Suprapubic skin (tissue), 4 donors: Measurements from ENCODE around the gene TMEM135.

Source experiments
- CTCF ChIP-seq, 2 donors: fragments of 200-600 bp in 1 of 2; fragments of 450-650 bp in 1 of 2; sonication (generic) in 1 of 2; IDR thresholded peaks; one replicate each; pipeline ENCODE4 v1.5.1; 2016 to 2019; ENCODE audit warnings: antibody characterized with exemption in 2 of 2, mild to moderate bottlenecking in 1 of 2, moderate library complexity in 1 of 2
- EP300 ChIP-seq: sonication (generic); formaldehyde crosslinking; IDR thresholded peaks from one replicate; pipeline ENCODE4 v1.6.1; 2017; ENCODE audit warnings: antibody characterized with exemption
- POLR2A ChIP-seq, 2 donors: fragments of 450-650 bp; IDR thresholded peaks; one replicate each; pipeline ENCODE4 v1.6.1; 2017; ENCODE audit warnings: antibody characterized with exemption in 2 of 2, mild to moderate bottlenecking in 2 of 2, moderate library complexity in 2 of 2
- POLR2AphosphoS5 ChIP-seq, 3 donors: sonication (generic); formaldehyde crosslinking; IDR thresholded peaks; one replicate each; pipeline ENCODE4 v1.6.1; 2017; ENCODE audit warnings: antibody characterized with exemption in 3 of 3

GRCh38 chr11:87359401-87359800 is 321.7 kb downstream of the TMEM135 start:
- TF ChIP-seq POLR2AphosphoS5 (IDR thresholded peaks at IDR 0.05) (no peak), CTCF (IDR thresholded peaks at IDR 0.05) (no peak), POLR2A (IDR thresholded peaks at IDR 0.05) (no peak), EP300 (no peak)
